Head of caudate nucleus (tissue), 42 donors: Measurements from ENCODE around the gene LYSMD3.
A peak's percentile ranks its signal among the peaks of the same experiment; 100 is the strongest.

Source experiments
- DNase-seq, 42 donors: peaks; one replicate each; pipeline versions ENCODE4 v3.0.0 to v3.0.0-alpha.2; 2020 to 2021; ENCODE audit warnings: mixed read lengths in 7 of 42
- intact Hi-C: fragments of 100-400 bp; cut with DNase I; formaldehyde crosslinking; loops from one replicate; pipeline ENCODE4 v1.15.0; 2022

Gene LYSMD3

DNA sequence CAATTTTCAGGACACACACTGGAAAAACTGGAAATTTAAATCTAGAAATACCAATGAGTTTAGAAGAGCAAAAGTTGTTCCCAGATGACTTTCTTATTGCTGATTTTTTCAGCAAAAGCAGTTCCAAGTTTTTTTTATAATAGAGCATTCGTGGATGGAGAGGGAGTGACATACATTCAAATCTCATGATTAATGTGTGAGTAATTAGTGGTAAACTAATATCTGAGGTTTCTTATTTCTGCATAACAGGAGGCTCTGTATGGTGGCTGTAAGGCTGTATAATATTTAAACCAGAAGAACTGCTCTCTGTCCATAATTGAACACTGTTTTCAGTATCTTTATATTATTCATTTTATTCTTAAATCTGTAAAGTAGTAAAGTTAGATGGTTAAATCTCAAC is 25.8 kb downstream of the LYSMD3 start:
- intact Hi-C loops, result no loop called here
- no peak for DNase-seq

DNA sequence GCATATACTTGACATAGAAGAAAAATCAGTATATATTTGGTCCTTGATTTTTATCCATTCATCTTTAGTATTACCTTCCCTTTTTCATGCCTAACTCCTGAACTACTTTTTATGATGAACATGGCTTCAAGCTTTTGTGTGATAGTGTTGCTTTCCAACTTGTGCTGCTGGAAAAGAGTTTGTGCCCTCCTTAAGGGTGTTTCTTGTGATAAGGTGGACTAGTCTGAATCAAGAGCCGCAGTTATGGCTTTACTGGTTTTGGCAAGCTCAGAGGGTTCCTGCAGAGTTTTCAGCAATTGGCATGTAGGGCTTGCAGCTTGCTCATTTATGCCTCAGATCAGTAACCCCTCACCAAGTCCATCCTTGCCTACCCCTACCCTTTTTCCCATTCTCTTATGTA is 34.2 kb downstream of the LYSMD3 start:
- DNase-seq, result no peak
- intact Hi-C loops, result no loop called here

- intact Hi-C loops, result no loop called here
- no peak for DNase-seq
These were observed 35.3 kb downstream of the LYSMD3 start for GRCh38 chr5:90494043-90494442.

DNA sequence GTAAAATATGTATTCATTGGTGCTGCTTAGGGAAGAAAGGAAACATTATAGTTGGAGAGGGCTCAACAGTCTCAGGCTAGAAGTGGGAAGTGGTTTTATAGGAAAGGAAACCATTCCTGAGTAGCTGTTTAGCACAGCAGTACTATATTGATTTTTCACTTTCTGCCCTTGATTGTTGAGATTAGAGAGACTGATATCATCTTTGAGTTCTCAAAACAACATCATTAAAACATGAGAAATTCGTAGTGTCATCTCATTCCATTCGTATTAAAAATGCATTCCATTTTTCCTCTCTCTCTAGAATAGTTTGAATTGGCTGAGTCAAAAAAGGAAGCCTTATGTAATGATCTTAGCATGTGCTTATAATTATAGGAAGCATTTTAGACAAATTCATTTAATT is 40.6 kb downstream of the LYSMD3 start:
- intact Hi-C loops, result no loop called here
- DNase-seq, result no peak

- intact Hi-C loops, result no loop called here
- no peak for DNase-seq
These were observed 44.8 kb downstream of the LYSMD3 start for GRCh38 chr5:90484540-90484939.

GRCh38 chr5:90483206-90483605 is 46.2 kb downstream of the LYSMD3 start:
- no peak for DNase-seq
- intact Hi-C loops, result no loop called here

DNA sequence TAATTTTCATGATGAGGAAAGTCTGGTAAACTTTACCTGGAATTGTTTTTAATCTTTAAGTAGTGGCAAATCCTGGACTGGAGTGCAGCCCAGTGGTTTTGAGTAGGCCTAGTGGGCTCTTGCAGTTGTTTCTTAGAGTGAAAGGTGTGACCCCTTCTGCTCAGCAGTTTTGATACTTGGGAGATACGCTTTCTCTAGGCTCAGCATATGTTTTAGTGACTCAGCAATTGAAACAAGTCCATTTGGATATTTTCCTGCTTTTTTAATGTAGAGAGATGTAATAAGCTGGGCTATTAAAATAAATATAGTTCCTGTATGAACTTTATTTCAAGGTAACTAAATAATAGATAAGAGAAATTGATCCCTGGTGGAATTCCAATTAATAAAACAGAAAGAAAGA is 48.7 kb downstream of the LYSMD3 start:
- no peak for DNase-seq
- intact Hi-C loops, result no loop called here

DNA sequence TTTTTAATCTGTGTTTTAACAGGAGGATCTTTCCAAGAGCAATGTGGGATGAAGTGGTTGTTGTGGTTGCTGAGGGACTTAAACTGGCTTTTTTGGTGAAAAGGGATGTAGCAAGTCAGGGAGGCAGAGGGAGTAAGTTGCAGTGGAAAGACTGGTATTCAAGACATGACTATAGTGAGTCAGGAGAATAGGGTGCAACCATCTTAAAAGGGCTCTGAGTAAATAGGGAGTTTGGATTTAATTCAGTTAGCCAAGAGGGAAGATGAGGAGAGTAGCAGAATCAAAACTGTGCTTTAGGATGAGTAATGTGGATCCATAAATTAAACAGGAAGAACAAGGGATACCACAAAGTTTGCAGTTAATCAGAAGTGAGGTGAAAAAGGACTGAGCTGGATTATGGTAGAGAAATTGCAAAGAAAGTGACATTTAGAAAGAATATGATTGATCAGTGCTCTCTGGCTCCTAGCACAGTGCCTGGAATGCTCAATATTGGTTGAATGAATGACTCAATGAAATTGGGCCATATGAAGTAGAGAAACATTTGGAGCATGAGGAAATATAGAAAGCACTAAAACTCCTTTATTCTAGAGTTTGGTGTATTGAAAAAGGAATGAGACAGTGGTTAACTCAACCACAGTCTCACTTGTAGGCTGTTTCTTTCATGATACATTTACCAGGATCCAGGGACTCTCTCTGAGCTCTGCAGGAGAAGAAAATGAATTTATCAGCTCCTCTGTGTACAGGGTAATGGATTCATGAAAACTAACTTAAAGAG is 49.6 kb downstream of the LYSMD3 start:
- no peak for DNase-seq
- intact Hi-C loops, result no loop called here

DNA sequence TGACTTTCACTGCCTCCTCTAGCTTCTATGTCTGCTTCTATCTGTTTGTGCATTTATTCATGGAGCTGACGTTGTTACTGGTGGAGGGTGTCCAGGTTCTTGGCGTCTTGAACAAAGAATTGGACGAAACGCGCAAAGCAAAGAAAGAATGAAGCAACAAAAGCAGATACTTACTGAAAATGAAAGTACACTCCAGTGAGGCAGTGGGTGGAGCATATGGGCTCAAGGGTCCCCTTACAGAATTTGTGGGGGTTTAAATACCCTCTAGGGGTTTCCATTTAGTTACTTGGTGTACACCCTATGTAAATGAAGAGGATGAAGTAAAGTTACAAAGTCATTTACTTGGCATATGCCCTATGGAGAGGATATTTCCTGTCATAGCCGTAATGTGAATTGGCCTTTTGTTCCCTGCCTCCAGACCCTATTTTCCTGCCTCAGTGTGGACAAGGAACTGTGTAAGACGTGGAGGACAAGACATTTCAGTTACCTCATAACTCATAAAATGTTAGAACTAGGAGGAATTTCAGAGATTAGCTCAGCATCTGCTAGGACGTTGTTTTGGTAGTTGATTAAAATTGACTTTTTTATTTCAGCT is 51.7 kb downstream of the LYSMD3 start:
- DNase-seq, result peak in 1 of 42 donors; percentile 9
- intact Hi-C loops, result no loop called here

- peak in 2 of 42 donors; percentile 16 to 25 for DNase-seq
- intact Hi-C loops, result no loop called here
These were observed 52.3 kb downstream of the LYSMD3 start for GRCh38 chr5:90477073-90477472.

DNA sequence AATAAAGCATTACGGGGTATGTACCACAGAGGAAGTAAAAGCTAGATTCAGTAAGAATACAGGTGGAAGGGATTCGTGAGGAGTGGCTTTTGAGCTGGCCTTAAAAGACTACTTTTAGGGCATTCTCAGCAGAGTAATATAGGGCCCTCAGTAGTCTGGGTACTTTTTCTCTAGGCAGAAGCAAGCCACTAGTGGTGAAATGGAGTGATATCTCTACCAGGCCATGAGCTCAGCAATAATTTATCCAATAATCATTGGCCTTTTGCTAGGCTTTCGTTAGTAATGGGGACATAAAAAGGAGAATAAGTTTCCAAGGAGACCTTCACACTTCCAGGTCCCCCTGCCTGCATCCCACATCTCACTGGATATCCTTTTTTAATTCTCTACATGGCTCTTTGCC is 53.0 kb downstream of the LYSMD3 start:
- no peak for DNase-seq
- intact Hi-C loops, result no loop called here

- no peak for DNase-seq
- intact Hi-C loops, result loop anchor here (2.0 kb wide), 1 partner anchor 53 kb away; the partner anchor contains the start of gene LYSMD3
These were observed 53.9 kb downstream of the LYSMD3 start for GRCh38 chr5:90475436-90475980.

DNA sequence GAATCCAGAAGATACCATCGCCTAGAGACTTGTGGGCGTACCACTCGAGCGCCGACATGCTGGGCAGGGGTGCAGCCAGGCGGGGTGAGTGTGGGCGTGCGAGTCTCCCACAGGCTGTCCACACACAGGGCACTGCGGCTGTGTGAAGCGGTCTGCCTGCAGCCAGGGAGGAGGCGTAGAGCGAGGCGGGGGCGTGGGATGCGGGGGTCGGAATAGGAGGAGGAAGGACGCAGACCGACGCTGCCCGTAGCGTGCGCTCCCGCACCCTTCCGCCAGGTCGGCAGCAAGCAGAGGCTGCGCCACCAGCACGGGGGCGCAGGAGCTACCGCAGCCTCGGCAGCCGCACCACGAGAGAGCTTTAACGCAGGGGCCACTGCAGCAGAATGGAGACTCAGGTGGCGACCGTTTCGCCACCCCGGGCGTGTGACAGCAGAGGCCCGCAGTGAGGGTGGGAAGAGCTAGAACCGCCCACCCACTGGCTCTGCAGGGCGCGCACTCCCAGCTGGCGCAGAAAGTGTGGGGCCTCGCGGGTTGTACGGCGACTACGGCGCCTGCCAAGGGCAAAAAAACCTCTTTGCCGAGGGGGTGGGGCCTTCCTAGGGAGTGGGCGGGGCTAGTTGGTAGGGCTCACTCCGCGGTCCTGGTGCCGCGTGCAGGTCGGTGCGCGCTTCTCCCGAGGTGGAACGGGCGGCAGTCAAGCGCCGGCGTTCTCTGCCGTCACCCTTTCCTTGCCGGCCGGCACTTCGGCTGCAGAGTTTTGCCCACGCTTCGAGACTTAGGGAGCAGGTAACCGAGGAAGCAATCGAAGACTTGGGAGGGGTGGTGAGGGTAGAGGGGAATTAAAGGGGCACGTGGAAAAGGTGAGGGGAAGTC is 54.9 kb downstream of the LYSMD3 start, which contains the start of the genes MBLAC2 and POLR3G:
TSS of gene MBLAC2 (minus strand) at position 537 of the 873 bp plus-strand sequence. CDS start at position 58, 479 bp downstream.
TSS of gene POLR3G (plus strand) at position 630 of the 873 bp plus-strand sequence. CDS start 10,704 bp downstream, outside the sequence.
- intact Hi-C loops, result loop anchor here (2.0 kb wide), 1 partner anchor 54 kb away; the partner anchor contains the start of gene LYSMD3
- DNase-seq, result peak; percentile 79 to 97 (median 93)

DNA sequence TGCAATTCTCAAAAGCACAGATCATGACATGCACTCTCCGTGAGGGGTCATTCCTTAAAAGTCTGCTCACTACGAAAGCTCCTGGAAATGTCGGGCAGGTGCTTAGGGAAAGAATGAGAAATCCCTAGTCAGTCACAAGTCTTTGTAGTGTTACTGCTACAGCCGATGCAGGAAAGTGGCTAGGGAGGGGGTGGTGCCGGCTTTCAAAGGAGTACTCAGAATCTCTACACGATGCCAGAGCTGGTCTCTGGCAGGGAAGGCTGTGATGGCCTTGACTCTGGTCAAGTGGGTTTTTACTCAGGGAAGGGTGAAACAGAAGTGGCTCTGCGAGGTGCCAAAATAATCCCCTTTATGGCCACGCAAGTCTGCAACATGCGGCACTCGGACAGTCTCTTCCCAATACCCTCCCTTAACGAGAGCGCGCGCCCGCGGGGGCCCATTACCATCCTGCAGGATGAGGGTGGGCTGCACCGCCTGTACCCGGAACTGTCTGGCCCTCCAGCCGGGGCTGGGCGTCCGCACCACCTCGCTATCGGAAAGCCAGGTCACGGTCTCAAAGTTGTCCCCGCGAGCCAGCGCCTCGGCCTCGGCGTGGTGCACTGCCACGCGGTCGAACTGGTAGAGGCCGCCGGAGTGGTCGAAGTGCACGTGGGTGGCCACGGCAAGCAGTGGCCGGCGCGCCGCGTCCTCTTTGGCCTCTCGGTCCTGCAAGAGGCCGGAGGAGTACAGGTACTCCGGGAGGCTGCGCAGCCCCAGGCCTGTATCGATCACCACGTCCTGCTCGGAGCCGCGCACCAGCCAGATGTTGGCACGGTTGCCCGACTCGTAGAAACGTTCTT is 55.8 kb downstream of the LYSMD3 start:
- peak in 34 of 42 donors; percentile 7 to 63 (median 37) for DNase-seq
- intact Hi-C loops, result loop anchor here (2.0 kb wide), 1 partner anchor 55 kb away; the partner anchor contains the start of gene LYSMD3

DNA sequence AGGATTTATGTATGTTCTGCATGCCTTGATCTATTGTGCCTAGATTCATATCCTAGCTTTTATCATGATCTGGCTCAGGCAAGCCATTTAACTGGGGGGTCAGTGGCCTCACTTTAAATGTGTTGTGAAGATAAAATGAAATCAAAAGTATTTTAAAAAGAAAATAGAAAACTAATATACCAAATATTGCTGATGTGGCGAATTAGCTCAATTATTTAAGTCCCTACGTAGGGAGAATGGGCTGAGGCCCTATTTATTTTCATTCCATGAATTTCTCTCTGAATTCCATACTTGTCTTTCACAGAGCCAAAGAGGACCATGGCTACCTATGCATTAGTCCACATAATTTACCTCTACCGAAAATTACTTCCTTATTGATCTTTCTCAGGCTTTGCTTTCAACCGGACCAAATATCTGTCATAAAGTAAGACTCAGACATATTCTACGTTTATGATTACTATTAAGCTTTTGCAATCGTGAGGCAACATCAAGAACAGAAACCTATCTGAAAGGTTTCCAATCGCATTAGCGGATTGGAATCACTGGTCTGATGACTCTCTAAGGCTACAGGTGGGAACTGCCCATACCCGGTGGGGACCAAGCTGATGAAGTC is 56.5 kb downstream of the LYSMD3 start:
- intact Hi-C loops, result no loop called here
- DNase-seq, result no peak
